ENCODE data around the gene CAMSAP1. TPM values are rescaled to one million over a fixed set of nuclear protein-coding genes. Genes with fewer than 3 reads are reported as not detected.

CAMSAP1 gene
- total and polyA plus RNA-seq, 2 donors (not counting 1 experiment from before 2014, with no cell fraction given), result 6.6 to 31.0 TPM

DNA sequence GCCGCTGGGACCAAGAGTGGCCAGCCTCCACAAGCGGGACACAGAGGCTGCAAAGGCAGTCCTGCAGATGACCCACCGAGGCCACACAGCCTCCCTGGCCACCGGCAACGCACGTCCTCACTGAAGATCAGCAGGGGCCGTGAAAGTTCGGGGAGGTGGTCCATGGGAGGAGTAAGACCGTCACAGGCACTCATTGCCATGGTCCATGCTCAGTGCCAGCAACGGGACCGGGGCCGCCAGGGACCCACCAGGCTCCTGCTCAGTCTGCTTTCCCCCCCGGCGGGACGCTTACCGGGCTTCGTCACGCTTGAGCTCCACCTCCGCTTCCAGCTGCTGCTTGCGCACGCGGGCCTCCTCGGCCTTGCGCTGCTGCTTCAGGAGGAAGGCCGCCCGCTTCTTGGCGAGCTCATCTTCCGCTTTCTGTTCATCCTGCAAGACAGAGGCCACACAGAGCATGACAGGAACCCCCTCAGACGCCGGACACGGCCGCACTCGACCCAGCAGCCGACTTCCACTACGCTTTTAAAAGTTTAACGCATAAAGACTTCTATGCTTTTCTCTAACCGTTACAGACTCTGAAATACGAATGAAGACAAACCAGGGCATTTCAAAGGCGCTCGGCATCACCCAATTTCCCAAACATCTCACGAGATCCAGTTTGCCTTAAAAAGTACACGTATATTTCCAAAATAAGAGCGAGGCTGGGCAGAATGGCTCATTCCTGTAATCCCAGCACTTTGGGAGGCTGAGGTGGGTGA lies 88.4 kb downstream of the CAMSAP1 start:
- CTCF ChIA-PET, result no interaction called here
- ATAC-seq (ENCODE audit: low read depth) (no peak), DNase-seq (no peak)
- Histone ChIP-seq H3K27me3 (replicated peaks in 1 of 4; ENCODE audit: control extremely low read depth in 1 of 4, control insufficient read depth in 3 of 4, insufficient read depth in 4 of 4, low read length in 3 of 4) (no peaks in the 10 kb centered on the region), H3K4me2 (replicated peaks; ENCODE audit: low read depth, low read length, poor library complexity, severe bottlenecking) (no peak overlapping the region), H2AFZ (ENCODE audit: insufficient read depth, low read depth, low read length, poor library complexity, severe bottlenecking) (no peak overlapping the region), H3K27ac (ENCODE audit: low read length in 2 of 2) (no peak overlapping the region), H3K4me1 (ENCODE audit: control insufficient read depth in 2 of 2, insufficient read depth in 2 of 2, low read length in 2 of 2) (no peaks in the 10 kb centered on the region), H3K36me3 (replicated peaks in 1 of 2; ENCODE audit: control extremely low read depth in 1 of 2, control insufficient read depth in 1 of 2, extremely low read depth in 1 of 2, insufficient read depth in 2 of 2, low read length in 1 of 2) (peaks cover 0 to 84% of the 10 kb centered on the region in 2 experiments), H4K20me1 (ENCODE audit: control insufficient read depth, insufficient read depth, low read length, poor library complexity, severe bottlenecking) (no peaks in the 10 kb centered on the region), H3K79me2 (ENCODE audit: control insufficient read depth, insufficient read depth, low read length) (no peaks in the 10 kb centered on the region), H3K9ac (ENCODE audit: low read length) (no peak overlapping the region), H3K9me3 (ENCODE audit: control extremely low read depth in 1 of 3, control insufficient read depth in 2 of 3, insufficient read depth in 1 of 3, low read length in 2 of 3) (no peaks in the 10 kb centered on the region), H3K4me3 (ENCODE audit: control extremely low read depth in 1 of 5, extremely low read depth in 1 of 5, insufficient read depth in 1 of 5, low read depth in 2 of 5, low read length in 4 of 5) (no peak overlapping the region)
- 97% methylated on average over 38 of the region's 43 CpGs for WGBS (ENCODE audit: insufficient coverage)
- H3K9me3 Mint-ChIP-seq (ENCODE audit: insufficient read depth), result no peaks in the 10 kb centered on the region
- POLR2A ChIA-PET, result no interaction called here
- H3K27me3 Mint-ChIP-seq, result no peaks in the 10 kb centered on the region
- TF ChIP-seq EZH2 (IDR thresholded peaks at IDR 0.05; ENCODE audit: borderline replicate concordance, insufficient read depth, low read depth, low read length, poor library complexity, severe bottlenecking), result no peak
- TF ChIP-seq, protein P1, sequence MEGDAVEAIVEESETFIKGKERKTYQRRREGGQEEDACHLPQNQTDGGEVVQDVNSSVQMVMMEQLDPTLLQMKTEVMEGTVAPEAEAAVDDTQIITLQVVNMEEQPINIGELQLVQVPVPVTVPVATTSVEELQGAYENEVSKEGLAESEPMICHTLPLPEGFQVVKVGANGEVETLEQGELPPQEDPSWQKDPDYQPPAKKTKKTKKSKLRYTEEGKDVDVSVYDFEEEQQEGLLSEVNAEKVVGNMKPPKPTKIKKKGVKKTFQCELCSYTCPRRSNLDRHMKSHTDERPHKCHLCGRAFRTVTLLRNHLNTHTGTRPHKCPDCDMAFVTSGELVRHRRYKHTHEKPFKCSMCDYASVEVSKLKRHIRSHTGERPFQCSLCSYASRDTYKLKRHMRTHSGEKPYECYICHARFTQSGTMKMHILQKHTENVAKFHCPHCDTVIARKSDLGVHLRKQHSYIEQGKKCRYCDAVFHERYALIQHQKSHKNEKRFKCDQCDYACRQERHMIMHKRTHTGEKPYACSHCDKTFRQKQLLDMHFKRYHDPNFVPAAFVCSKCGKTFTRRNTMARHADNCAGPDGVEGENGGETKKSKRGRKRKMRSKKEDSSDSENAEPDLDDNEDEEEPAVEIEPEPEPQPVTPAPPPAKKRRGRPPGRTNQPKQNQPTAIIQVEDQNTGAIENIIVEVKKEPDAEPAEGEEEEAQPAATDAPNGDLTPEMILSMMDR (IDR thresholded peaks at IDR 0.05), result no peak
- no peaks in the 10 kb centered on the region for H3K4me1 Mint-ChIP-seq
- no peak overlapping the region for H3K4me3 Mint-ChIP-seq
- intact Hi-C loops (cut with micrococcal nuclease), result no loop called here
- no peak overlapping the region for H3K27ac Mint-ChIP-seq

DNA sequence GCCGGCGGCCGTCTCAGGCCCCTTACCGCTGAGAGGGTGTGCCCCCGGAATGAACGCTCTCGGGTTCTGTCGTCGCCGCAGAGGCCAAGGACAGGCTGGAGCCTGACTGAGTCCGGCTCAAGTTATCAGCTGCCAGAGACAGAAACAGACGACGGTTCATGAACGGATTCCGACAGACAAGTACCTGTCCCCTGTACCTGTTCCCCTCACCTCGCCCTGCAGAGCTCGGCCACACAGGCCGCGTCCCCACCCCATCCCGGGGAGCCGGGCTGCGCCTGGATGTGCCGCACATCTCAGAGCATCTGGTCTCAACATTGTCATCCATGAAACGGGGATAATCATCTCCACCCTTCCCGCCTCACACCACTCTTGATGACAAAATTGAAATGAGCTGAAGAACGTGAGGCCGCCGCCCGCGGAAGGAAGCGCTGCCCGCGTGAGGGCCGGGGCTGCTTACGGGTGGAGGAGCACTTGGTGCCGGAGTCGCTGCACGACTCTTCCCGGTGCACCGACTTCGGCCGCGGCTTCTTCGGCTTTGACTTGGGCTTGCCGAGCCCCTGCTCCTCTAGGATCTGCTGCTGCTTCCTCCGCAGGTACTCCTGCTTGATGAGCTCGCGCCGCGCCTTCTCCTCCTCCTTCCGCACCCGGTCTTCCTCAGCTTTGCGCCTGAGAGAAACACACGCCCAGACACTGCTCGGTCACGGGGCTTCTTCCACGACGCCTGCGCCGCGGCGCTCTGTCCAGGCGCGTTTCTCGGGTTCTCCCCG lies 89.2 kb downstream of the CAMSAP1 start:
- H3K4me1 Mint-ChIP-seq, result no peaks in the 10 kb centered on the region
- no peak for ATAC-seq (ENCODE audit: low read depth)
- no peak overlapping the region for H3K27ac ChIP-seq (ENCODE audit: low read length in 2 of 2)
- H3K27me3 ChIP-seq (replicated peaks in 1 of 4; ENCODE audit: control extremely low read depth in 1 of 4, control insufficient read depth in 3 of 4, insufficient read depth in 4 of 4, low read length in 3 of 4), result no peaks in the 10 kb centered on the region
- H3K9ac ChIP-seq (ENCODE audit: low read length), result no peak overlapping the region
- H3K27me3 Mint-ChIP-seq, result no peaks in the 10 kb centered on the region
- H3K9me3 Mint-ChIP-seq (ENCODE audit: insufficient read depth), result no peaks in the 10 kb centered on the region
- H3K27ac Mint-ChIP-seq, result no peak overlapping the region
- no peak for TF ChIP-seq EZH2 (IDR thresholded peaks at IDR 0.05; ENCODE audit: borderline replicate concordance, insufficient read depth, low read depth, low read length, poor library complexity, severe bottlenecking)
- TF ChIP-seq, protein P1 (IDR thresholded peaks at IDR 0.05), result no peak
- H3K9me3 ChIP-seq (ENCODE audit: control extremely low read depth in 1 of 3, control insufficient read depth in 2 of 3, insufficient read depth in 1 of 3, low read length in 2 of 3), result no peaks in the 10 kb centered on the region
- ChIA-PET POLR2A (no interaction called here), CTCF (no interaction called here)
- H3K4me1 ChIP-seq (ENCODE audit: control insufficient read depth in 2 of 2, insufficient read depth in 2 of 2, low read length in 2 of 2), result no peaks in the 10 kb centered on the region
- H3K36me3 ChIP-seq (replicated peaks in 1 of 2; ENCODE audit: control extremely low read depth in 1 of 2, control insufficient read depth in 1 of 2, extremely low read depth in 1 of 2, insufficient read depth in 2 of 2, low read length in 1 of 2), result peaks cover 0 to 83% of the 10 kb centered on the region in 2 experiments
- no peak overlapping the region for H2AFZ ChIP-seq (ENCODE audit: insufficient read depth, low read depth, low read length, poor library complexity, severe bottlenecking)
- H3K4me3 Mint-ChIP-seq, result no peak overlapping the region
- H3K4me3 ChIP-seq (ENCODE audit: control extremely low read depth in 1 of 5, extremely low read depth in 1 of 5, insufficient read depth in 1 of 5, low read depth in 2 of 5, low read length in 4 of 5), result no peak overlapping the region
- H4K20me1 ChIP-seq (ENCODE audit: control insufficient read depth, insufficient read depth, low read length, poor library complexity, severe bottlenecking), result no peaks in the 10 kb centered on the region
- 98% methylated on average over 66 of the region's 66 CpGs for WGBS (ENCODE audit: insufficient coverage)
- intact Hi-C loops (cut with micrococcal nuclease), result no loop called here
- no peak for DNase-seq
- H3K4me2 ChIP-seq (replicated peaks; ENCODE audit: low read depth, low read length, poor library complexity, severe bottlenecking), result no peak overlapping the region
- no peaks in the 10 kb centered on the region for H3K79me2 ChIP-seq (ENCODE audit: control insufficient read depth, insufficient read depth, low read length)
